ENCODE data around the gene ANOS1. TPM values are rescaled to one million over a fixed set of nuclear protein-coding genes. Genes with fewer than 3 reads are reported as not detected.

ANOS1 gene
- polyA plus RNA-seq, 1 of the 3 experiments (the other 2 are of a cell fraction): under 0.01 TPM

DNA sequence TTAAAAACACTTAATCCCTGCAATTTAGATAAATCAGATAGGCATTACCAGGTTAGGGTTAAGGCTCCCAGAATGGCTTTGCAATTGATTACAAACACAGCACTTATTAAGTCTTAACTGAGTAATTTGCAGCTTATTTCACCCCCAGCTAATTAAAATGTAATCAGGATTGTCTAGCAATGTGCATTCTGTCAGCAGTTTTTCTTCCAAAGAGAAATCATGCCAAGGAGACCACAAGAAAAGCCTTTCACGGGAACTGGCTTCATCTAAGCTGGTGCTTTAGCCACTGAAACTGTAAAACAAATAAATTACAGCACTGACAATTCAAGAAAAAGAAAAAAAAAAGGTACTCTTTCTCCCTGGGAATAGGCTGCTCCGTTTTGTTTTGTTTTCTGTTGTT, 2.1 kb downstream of the ANOS1 start:
- Histone ChIP-seq H3K4me3 (ENCODE audit: low read depth in 2 of 2, low read length in 1 of 2) (no peak overlapping the region), H3K27ac (ENCODE audit: low read depth in 2 of 2, low read length in 1 of 2) (no peak overlapping the region), H2AFZ (ENCODE audit: low read depth) (no peak overlapping the region), H3K9ac (no peak overlapping the region), H3K9me2 (no peaks in the 10 kb centered on the region), H3K36me3 (replicated peaks in 1 of 2; ENCODE audit: control insufficient read depth in 1 of 2, insufficient read depth in 2 of 2, low read length in 1 of 2) (no peaks in the 10 kb centered on the region), H3K27me3 (ENCODE audit: insufficient read depth) (peaks cover 23% of the 10 kb centered on the region; the same call in 1 of the 2 replicates), H3K79me2 (ENCODE audit: insufficient read depth) (no peaks in the 10 kb centered on the region), H3K4me1 (ENCODE audit: control insufficient read depth in 1 of 2, insufficient read depth in 2 of 2, low read depth in 1 of 2, low read length in 1 of 2) (no peaks in the 10 kb centered on the region), H3K9me3 (no peaks in the 10 kb centered on the region), H4K20me1 (ENCODE audit: insufficient read depth) (no peaks in the 10 kb centered on the region), H3F3A (replicated peaks; ENCODE audit: insufficient read depth) (no peaks in the 10 kb centered on the region), H3K4me2 (no peak overlapping the region)
- ChIA-PET CTCF (interaction anchor here (1.2 kb wide), 1 partner anchor 9 kb away, joined by 4 read pairs; no protein-coding TSS in a partner anchor), POLR2A (no interaction called here)
- DNase-seq: no peak
- 6% methylated on average over 2 of the region's 2 CpGs for WGBS (ENCODE audit: low lambda C conversion rate)
- TF ChIP-seq JUND (IDR thresholded peaks at IDR 0.05) (no peak), NFIC (IDR thresholded peaks at IDR 0.05; ENCODE audit: borderline replicate concordance) (no peak), RXRA (IDR thresholded peaks at IDR 0.05; ENCODE audit: borderline replicate concordance, low read depth) (no peak), POLR2AphosphoS5 (IDR thresholded peaks at IDR 0.05; ENCODE audit: low read depth, low read length) (no peak), GATA2 (CRISPR knock-in tag; IDR thresholded peaks at IDR 0.05) (no peak), SIN3A (IDR thresholded peaks at IDR 0.05; ENCODE audit: borderline replicate concordance, low read depth, low read length) (no peak), YY1 (IDR thresholded peaks at IDR 0.05; ENCODE audit: low read depth) (no peak), RCOR1 (IDR thresholded peaks at IDR 0.05; ENCODE audit: low read length) (no peak), TCF12 (IDR thresholded peaks at IDR 0.05) (no peak), TEAD4 (IDR thresholded peaks at IDR 0.05; ENCODE audit: borderline replicate concordance, insufficient read depth) (no peak), RAD21 (IDR thresholded peaks at IDR 0.05; ENCODE audit: low read length) (no peak), FOSL2 (IDR thresholded peaks at IDR 0.05; ENCODE audit: borderline replicate concordance, low read depth) (no peak), FOXJ3 (CRISPR knock-in tag; IDR thresholded peaks at IDR 0.05) (no peak), CHD2 (IDR thresholded peaks at IDR 0.05; ENCODE audit: low read length, partially characterized antibody) (no peak), SMC3 (IDR thresholded peaks at IDR 0.05; ENCODE audit: low read depth, low read length) (no peak), TAF1 (IDR thresholded peaks at IDR 0.05; ENCODE audit: borderline replicate concordance, low read depth, low read length) (no peak)
- TF ChIP-seq, protein P1, sequence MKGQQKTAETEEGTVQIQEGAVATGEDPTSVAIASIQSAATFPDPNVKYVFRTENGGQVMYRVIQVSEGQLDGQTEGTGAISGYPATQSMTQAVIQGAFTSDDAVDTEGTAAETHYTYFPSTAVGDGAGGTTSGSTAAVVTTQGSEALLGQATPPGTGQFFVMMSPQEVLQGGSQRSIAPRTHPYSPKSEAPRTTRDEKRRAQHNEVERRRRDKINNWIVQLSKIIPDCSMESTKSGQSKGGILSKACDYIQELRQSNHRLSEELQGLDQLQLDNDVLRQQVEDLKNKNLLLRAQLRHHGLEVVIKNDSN (IDR thresholded peaks at IDR 0.05; ENCODE audit: borderline replicate concordance, low read depth): no peak
- TF ChIP-seq, protein P2, sequence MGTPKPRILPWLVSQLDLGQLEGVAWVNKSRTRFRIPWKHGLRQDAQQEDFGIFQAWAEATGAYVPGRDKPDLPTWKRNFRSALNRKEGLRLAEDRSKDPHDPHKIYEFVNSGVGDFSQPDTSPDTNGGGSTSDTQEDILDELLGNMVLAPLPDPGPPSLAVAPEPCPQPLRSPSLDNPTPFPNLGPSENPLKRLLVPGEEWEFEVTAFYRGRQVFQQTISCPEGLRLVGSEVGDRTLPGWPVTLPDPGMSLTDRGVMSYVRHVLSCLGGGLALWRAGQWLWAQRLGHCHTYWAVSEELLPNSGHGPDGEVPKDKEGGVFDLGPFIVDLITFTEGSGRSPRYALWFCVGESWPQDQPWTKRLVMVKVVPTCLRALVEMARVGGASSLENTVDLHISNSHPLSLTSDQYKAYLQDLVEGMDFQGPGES (IDR thresholded peaks at IDR 0.05; ENCODE audit: low read depth, low read length): no peak
- TF ChIP-seq, protein P3, sequence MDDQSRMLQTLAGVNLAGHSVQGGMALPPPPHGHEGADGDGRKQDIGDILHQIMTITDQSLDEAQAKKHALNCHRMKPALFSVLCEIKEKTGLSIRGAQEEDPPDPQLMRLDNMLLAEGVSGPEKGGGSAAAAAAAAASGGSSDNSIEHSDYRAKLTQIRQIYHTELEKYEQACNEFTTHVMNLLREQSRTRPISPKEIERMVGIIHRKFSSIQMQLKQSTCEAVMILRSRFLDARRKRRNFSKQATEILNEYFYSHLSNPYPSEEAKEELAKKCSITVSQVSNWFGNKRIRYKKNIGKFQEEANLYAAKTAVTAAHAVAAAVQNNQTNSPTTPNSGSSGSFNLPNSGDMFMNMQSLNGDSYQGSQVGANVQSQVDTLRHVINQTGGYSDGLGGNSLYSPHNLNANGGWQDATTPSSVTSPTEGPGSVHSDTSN (IDR thresholded peaks at IDR 0.05): no peak
- TF ChIP-seq, protein P4, sequence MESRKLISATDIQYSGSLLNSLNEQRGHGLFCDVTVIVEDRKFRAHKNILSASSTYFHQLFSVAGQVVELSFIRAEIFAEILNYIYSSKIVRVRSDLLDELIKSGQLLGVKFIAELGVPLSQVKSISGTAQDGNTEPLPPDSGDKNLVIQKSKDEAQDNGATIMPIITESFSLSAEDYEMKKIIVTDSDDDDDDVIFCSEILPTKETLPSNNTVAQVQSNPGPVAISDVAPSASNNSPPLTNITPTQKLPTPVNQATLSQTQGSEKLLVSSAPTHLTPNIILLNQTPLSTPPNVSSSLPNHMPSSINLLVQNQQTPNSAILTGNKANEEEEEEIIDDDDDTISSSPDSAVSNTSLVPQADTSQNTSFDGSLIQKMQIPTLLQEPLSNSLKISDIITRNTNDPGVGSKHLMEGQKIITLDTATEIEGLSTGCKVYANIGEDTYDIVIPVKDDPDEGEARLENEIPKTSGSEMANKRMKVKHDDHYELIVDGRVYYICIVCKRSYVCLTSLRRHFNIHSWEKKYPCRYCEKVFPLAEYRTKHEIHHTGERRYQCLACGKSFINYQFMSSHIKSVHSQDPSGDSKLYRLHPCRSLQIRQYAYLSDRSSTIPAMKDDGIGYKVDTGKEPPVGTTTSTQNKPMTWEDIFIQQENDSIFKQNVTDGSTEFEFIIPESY (IDR thresholded peaks at IDR 0.05; ENCODE audit: borderline replicate concordance, low read depth): no peak
